ENCODE results near the gene ZNRF3.

Gene ZNRF3

DNA sequence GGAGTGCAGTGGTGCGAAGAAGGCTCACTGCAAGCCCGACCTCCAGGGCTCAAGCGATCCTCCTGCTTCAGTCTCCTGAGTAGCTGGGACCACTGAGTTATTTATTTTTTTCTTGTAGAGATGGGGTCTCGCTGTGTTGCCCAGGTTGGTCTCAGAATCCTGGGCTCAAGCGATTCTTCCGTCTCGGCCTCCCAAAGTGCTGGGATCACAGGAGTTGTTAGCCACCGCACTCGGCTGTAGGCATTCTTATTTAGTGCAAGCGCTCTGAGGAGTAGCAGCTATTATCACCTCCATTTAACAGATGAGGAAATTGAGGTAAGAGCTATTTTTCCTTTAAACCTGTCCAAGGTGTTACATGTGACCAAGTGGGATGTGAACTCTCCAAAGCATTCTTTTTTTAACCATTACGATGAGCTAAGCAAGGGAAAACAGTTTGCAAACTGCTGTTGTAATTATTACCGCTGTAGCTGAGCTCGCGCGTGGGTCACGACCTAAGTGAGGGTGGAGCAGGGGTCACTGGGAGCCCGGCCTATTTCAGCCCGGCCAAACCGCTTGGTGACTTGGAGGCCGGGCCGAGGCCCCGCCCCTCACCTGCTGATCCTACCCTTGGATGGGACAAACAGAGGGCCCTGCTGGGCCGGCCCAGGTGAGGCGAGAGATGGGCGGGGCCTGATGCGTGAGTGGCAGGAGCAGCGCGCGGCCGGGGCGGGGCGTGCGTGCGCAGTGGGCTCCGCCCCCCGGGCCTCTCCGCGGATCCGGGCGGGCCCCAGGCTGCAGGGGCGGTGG is 189.0 kb downstream of the ZNRF3 start:
- Histone ChIP-seq H3K27ac (ENCODE audit: low read length) (no peak overlapping the region), H3K27me3 (ENCODE audit: control insufficient read depth, insufficient read depth, low read length) (peaks cover 62% of the 10 kb centered on the region), H3K4me3 (ENCODE audit: low read length) (peak overlapping the region; percentile 55), H3K9me3 (ENCODE audit: control insufficient read depth, low read depth, low read length) (no peaks in the 10 kb centered on the region), H3K9ac (ENCODE audit: low read length) (no peak overlapping the region), H3K4me1 (ENCODE audit: control insufficient read depth, low read depth, low read length) (peaks cover 10% of the 10 kb centered on the region), H3K36me3 (ENCODE audit: control insufficient read depth, low read depth, low read length) (no peaks in the 10 kb centered on the region)

GRCh38 chr22:29072979-29073617 is 189.7 kb downstream of the ZNRF3 start, which contains the start of gene KREMEN1:
TSS of gene KREMEN1 (plus strand) at chr22:29073035. CDS start at chr22:29073131, 96 bp downstream.
- H3K4me1 ChIP-seq (ENCODE audit: control insufficient read depth, low read depth, low read length) = peaks cover 10% of the 10 kb centered on the region
- H3K9me3 ChIP-seq (ENCODE audit: control insufficient read depth, low read depth, low read length) = no peaks in the 10 kb centered on the region
- H3K9ac ChIP-seq (ENCODE audit: low read length) = no peak within 1 kb of the TSS
- peak within 1 kb of the TSS; percentile 60 for H3K4me3 ChIP-seq (ENCODE audit: low read length)
- H3K27me3 ChIP-seq (ENCODE audit: control insufficient read depth, insufficient read depth, low read length) = peaks cover 62% of the 10 kb centered on the region
- no peaks in the 10 kb centered on the region for H3K36me3 ChIP-seq (ENCODE audit: control insufficient read depth, low read depth, low read length)
- no peak within 1 kb of the TSS for H3K27ac ChIP-seq (ENCODE audit: low read length)

GRCh38 chr22:29073618-29074275 is 190.4 kb downstream of the ZNRF3 start:
- Histone ChIP-seq H3K27ac (ENCODE audit: low read length) (no peak overlapping the region), H3K9ac (ENCODE audit: low read length) (no peak overlapping the region), H3K27me3 (ENCODE audit: control insufficient read depth, insufficient read depth, low read length) (peaks cover 62% of the 10 kb centered on the region), H3K4me3 (ENCODE audit: low read length) (peak overlapping the region; percentile 60), H3K36me3 (ENCODE audit: control insufficient read depth, low read depth, low read length) (no peaks in the 10 kb centered on the region), H3K4me1 (ENCODE audit: control insufficient read depth, low read depth, low read length) (peaks cover 10% of the 10 kb centered on the region), H3K9me3 (ENCODE audit: control insufficient read depth, low read depth, low read length) (no peaks in the 10 kb centered on the region)

DNA sequence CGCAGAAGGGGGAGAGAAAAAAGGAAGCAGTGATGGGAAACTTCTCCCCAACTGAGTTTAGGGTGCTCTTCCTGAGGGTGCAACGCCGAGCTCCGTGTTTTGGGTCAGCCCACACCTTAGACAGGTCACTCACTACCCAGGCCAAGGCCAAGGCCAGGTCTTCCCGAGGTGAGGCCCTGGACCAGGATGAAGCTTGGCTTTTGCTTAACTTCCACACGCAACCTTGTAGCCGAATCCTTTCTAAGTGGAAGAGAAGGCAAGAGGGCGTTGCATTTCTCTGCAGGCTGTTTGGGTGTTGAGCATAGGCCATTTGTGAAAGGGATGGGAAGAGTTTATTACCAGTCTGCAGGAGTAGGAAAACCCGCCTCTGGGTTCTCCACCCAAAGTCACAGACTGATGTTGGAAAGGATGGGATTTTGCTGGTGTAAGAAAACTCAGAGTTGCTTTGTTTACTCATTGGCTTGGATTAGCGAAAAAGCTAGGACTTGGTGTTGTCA is 191.0 kb downstream of the ZNRF3 start:
- no peaks in the 10 kb centered on the region for H3K9me3 ChIP-seq (ENCODE audit: control insufficient read depth, low read depth, low read length)
- H3K36me3 ChIP-seq (ENCODE audit: control insufficient read depth, low read depth, low read length) = no peaks in the 10 kb centered on the region
- H3K9ac ChIP-seq (ENCODE audit: low read length) = no peak overlapping the region
- H3K4me3 ChIP-seq (ENCODE audit: low read length) = peak overlapping the region; percentile 60
- H3K27me3 ChIP-seq (ENCODE audit: control insufficient read depth, insufficient read depth, low read length) = peaks cover 58% of the 10 kb centered on the region
- peaks cover 10% of the 10 kb centered on the region for H3K4me1 ChIP-seq (ENCODE audit: control insufficient read depth, low read depth, low read length)
- H3K27ac ChIP-seq (ENCODE audit: low read length) = no peak overlapping the region

- no peaks in the 10 kb centered on the region for H3K36me3 ChIP-seq (ENCODE audit: control insufficient read depth, low read depth, low read length)
- no peaks in the 10 kb centered on the region for H3K9me3 ChIP-seq (ENCODE audit: control insufficient read depth, low read depth, low read length)
- no peak overlapping the region for H3K4me3 ChIP-seq (ENCODE audit: low read length)
- H3K4me1 ChIP-seq (ENCODE audit: control insufficient read depth, low read depth, low read length) = no peaks in the 10 kb centered on the region
- H3K27me3 ChIP-seq (ENCODE audit: control insufficient read depth, insufficient read depth, low read length) = peaks cover 27% of the 10 kb centered on the region
- H3K27ac ChIP-seq (ENCODE audit: low read length) = no peak overlapping the region
- no peak overlapping the region for H3K9ac ChIP-seq (ENCODE audit: low read length)
These were observed 194.9 kb downstream of the ZNRF3 start for GRCh38 chr22:29078036-29078868.

GRCh38 chr22:29078869-29079207 is 195.5 kb downstream of the ZNRF3 start:
- peaks cover under 1% of the 10 kb centered on the region for H3K4me1 ChIP-seq (ENCODE audit: control insufficient read depth, low read depth, low read length)
- no peak overlapping the region for H3K9ac ChIP-seq (ENCODE audit: low read length)
- H3K4me3 ChIP-seq (ENCODE audit: low read length) = no peak overlapping the region

DNA sequence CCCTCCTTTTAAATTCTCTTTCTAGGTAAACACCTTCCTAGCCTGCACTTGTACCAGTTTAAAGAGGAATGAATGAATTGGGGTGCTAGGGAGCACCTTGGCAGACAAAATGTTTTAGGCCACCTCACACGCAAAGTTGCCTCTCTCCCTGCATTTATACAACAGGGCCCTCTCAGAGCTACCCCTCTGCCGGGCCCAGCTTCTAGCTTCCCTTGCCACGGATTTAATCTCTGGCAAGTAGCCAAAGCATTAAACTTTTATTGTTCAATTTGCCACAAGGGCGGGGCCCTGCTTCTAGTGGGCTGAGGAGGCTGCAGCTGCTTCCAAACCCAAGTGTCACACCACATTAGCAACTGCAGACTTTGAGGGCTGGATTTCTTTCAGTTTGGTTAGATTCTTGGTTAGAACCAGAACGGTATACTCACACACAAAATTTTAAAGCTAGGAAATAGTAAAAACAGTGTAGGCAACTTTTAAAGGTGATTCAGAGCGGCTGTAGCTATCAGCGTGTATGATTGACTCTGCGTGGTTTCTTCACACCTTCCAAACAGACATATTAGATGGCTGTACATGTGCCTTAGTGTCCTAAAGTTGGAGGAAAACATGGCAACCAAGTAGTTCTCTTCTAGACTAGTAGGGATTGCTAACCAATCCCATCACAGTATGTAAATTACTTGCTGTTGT is 196.0 kb downstream of the ZNRF3 start:
- no peak overlapping the region for H3K4me3 ChIP-seq (ENCODE audit: low read length)
- H3K9ac ChIP-seq (ENCODE audit: low read length) = no peak overlapping the region
- no peak overlapping the region for H3K27ac ChIP-seq (ENCODE audit: low read length)
- H3K27me3 ChIP-seq (ENCODE audit: control insufficient read depth, insufficient read depth, low read length) = peaks cover 16% of the 10 kb centered on the region
- H3K4me1 ChIP-seq (ENCODE audit: control insufficient read depth, low read depth, low read length) = peaks cover 6% of the 10 kb centered on the region
- no peaks in the 10 kb centered on the region for H3K36me3 ChIP-seq (ENCODE audit: control insufficient read depth, low read depth, low read length)
- no peaks in the 10 kb centered on the region for H3K9me3 ChIP-seq (ENCODE audit: control insufficient read depth, low read depth, low read length)

More at GRCh38 chr22:29078869-29079207, 195.5 kb downstream of the ZNRF3 start:
- Histone ChIP-seq H3K27ac (ENCODE audit: low read length) (no peak overlapping the region), H3K27me3 (ENCODE audit: control insufficient read depth, insufficient read depth, low read length) (peaks cover 21% of the 10 kb centered on the region), H3K36me3 (ENCODE audit: control insufficient read depth, low read depth, low read length) (no peaks in the 10 kb centered on the region), H3K9me3 (ENCODE audit: control insufficient read depth, low read depth, low read length) (no peaks in the 10 kb centered on the region)

DNA sequence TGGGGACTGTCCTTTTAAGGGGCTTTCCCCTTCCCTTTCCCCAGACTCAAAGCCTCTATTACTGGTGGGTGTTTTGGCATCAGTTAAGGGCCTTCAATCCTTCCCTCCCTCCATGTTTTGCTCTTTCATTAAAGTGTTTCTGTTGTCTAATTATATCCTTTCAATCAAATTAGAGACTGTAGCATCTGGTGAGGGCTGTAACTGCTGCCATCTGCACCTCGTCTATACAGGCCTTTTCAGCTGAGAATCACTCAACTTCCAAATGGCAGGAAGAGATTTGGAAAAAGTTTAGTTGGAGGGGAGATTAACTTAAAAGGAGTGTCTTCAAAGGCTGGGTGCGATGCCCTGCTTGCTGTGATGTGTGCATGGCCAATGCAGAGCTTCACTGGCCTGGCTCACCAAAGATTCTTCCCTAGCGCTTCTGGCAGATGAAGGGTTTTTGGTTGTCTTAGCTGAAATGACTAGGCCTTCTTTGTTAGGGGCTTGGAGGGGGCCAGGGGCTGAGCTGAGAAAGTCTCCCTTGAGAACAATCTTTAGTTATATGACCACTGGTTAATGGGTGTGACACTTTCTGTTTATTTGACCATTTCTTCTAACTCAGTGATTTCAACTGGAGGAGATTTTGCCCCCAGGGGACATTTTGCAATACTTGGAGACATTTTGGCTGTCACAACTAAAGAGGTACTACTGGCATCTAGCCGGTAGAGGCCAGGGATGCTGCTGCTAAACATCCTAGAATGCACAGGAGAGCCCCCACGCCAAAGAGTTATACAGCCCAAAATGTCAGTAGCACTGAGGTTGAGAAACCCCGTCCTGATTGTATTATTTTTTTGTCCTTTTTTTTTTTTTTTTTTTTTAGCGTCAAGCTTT is 197.0 kb downstream of the ZNRF3 start:
- no peaks in the 10 kb centered on the region for H3K36me3 ChIP-seq (ENCODE audit: control insufficient read depth, low read depth, low read length)
- H3K27ac ChIP-seq (ENCODE audit: low read length) = no peak overlapping the region
- peaks cover 8% of the 10 kb centered on the region for H3K4me1 ChIP-seq (ENCODE audit: control insufficient read depth, low read depth, low read length)
- no peak overlapping the region for H3K9ac ChIP-seq (ENCODE audit: low read length)
- no peak overlapping the region for H3K4me3 ChIP-seq (ENCODE audit: low read length)
- H3K9me3 ChIP-seq (ENCODE audit: control insufficient read depth, low read depth, low read length) = no peaks in the 10 kb centered on the region
- H3K27me3 ChIP-seq (ENCODE audit: control insufficient read depth, insufficient read depth, low read length) = peaks cover 6% of the 10 kb centered on the region

- no peaks in the 10 kb centered on the region for H3K27me3 ChIP-seq (ENCODE audit: control insufficient read depth, insufficient read depth, low read length)
- no peak overlapping the region for H3K9ac ChIP-seq (ENCODE audit: low read length)
- peaks cover 8% of the 10 kb centered on the region for H3K4me1 ChIP-seq (ENCODE audit: control insufficient read depth, low read depth, low read length)
- H3K9me3 ChIP-seq (ENCODE audit: control insufficient read depth, low read depth, low read length) = no peaks in the 10 kb centered on the region
- no peak overlapping the region for H3K27ac ChIP-seq (ENCODE audit: low read length)
- no peaks in the 10 kb centered on the region for H3K36me3 ChIP-seq (ENCODE audit: control insufficient read depth, low read depth, low read length)
- H3K4me3 ChIP-seq (ENCODE audit: low read length) = no peak overlapping the region
These were observed 198.3 kb downstream of the ZNRF3 start for GRCh38 chr22:29081517-29082236.

Measured in iPS-18a (cell line).